ENCODE measurements around the gene RNF115.

RNF115 gene

DNA sequence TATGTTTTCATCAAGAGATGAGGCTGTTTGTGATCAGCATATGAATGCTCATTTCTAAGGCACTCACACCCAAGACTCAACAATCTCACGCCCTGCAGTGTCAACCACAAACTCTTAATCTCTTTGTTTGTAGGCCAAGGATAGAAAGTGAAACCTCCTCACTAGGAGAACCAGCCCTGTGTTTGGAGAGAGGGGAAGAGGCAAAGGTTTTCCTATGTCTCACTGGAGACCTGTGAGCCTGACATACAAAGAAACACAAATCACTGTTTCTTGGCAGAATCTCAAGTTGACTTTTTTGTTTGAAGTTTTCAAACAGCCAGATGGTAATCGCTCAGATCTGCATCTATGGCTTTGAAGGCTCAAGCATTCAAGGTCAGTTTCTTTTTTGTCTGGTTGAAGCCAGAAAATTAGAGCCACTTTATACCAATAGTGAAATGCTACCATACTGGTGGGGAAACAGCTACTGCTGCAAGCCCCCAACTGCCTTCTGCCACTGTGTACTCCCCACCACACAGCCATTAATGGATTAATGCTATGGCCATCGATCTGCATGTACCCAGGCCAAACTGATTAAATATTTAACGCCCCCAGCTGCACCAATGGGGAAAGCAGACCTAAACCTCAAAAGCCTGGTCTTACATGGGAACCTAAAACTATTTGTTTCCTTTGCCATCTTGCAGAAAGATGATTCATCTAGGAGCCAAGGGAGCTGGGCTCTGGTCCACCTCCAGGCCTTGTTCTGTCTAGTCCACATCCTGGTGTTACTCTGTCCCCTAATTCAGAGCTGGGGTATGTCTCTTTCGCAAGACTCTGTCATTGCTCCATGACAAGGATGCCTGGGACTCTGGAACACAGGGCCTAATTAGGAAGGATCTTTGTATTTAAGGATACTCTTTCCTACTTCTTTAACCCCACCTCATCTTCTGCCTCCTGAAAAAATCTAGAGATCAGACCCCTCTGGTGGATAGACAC lies 133.0 kb downstream of the RNF115 start:
- DNase-seq = no peak

DNA sequence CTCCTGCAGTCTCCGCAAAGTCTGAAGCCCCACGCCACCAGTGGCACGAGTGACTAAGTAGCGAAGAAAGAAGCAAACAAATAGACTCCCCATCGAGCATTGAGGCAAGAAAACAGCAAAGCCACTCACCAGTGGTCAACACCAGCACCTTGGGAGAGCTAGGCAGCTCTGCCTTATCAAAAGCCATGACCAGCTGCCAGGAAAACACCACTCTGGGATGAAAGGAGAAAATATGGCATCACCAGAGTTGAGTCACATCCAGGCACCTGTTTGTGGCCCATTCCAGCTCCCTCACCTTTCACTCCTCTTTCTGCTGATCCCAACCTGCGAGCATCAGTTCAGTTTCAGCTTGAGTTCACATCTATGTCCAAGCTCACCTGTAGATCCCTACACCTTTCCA lies 134.0 kb downstream of the RNF115 start:
- DNase-seq = no peak

DNA sequence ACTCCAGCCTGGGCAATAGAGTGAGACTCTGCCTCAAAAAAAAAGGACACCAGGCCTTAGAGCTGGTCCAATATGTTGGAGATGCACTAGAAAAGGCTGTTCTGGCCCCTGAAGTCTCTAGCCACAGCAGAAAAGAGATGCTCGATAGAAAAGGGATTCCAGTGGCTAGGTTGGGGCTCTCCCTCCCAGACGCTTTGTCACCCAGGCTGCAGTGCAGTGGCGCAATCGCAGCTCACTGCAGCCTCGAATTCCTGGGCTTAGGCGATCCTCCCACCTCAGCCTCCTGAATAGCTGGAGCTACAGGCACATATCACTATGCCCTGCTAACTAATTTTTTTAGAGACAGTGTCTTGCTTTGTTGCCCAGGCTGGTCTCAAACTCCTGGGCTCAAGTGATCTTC lies 135.0 kb downstream of the RNF115 start:
- no peak for DNase-seq

Data from SHP77 treated with DMSO at 0.1 percent for 48 hours (cell line).